Endodermal cell (in vitro differentiated cells): ENCODE results near the gene TBC1D1. TPM values are rescaled to one million over a fixed set of nuclear protein-coding genes. Genes with fewer than 3 reads are reported as not detected.

Experiments
- DNase-seq: peaks from one replicate; pipeline ENCODE4 v3.0.0-alpha.2; 2017
- H3K27ac ChIP-seq: 2 replicates; pipeline ENCODE4 v1.5.1; 2013; ENCODE audit warnings: mild to moderate bottlenecking, low read depth, low read length, moderate library complexity
- H3K27me3 ChIP-seq: 2 replicates; pipeline ENCODE4 v1.6.1; 2013; ENCODE audit warnings: mild to moderate bottlenecking, low read length, moderate library complexity; ENCODE audit not compliant: insufficient read depth, control insufficient read depth, poor library complexity, severe bottlenecking
- H3K36me3 ChIP-seq: 2 replicates; pipeline ENCODE4 v1.7.0; 2013; ENCODE audit warnings: mild to moderate bottlenecking, low read length, moderate library complexity; ENCODE audit not compliant: control insufficient read depth, insufficient read depth
- H3K4me1 ChIP-seq: one replicate; pipeline ENCODE4 v1.7.0; 2013; ENCODE audit warnings: low read length; ENCODE audit not compliant: control insufficient read depth, insufficient read depth
- H3K4me3 ChIP-seq: 2 replicates; pipeline ENCODE4 v1.5.1; 2013; ENCODE audit warnings: mild to moderate bottlenecking, low read length, moderate library complexity
- H3K9ac ChIP-seq: 2 replicates; pipeline ENCODE4 v1.6.1; 2013; ENCODE audit warnings: mild to moderate bottlenecking, low read length, moderate library complexity; ENCODE audit not compliant: poor library complexity, severe bottlenecking; ENCODE audit errors: extremely low read depth
- H3K9me3 ChIP-seq: 2 replicates; pipeline ENCODE4 v1.6.1; 2013; ENCODE audit warnings: mild to moderate bottlenecking, low read length, moderate library complexity; ENCODE audit not compliant: control insufficient read depth
- H3K27ac Mint-ChIP-seq: 2 replicates; pipeline ENCODE4 v1.8.0; 2020; ENCODE audit warnings: mixed read lengths
- H3K27me3 Mint-ChIP-seq: 2 replicates; pipeline ENCODE4 v1.8.0; 2021; ENCODE audit warnings: mild to moderate bottlenecking, mixed read lengths; ENCODE audit not compliant: insufficient read depth
- H3K36me3 Mint-ChIP-seq: 2 replicates; pipeline ENCODE4 v1.8.0; 2020; ENCODE audit warnings: low read depth, mixed read lengths
- H3K4me1 Mint-ChIP-seq: 2 replicates; pipeline ENCODE4 v1.8.0; 2020; ENCODE audit warnings: mixed read lengths
- H3K4me3 Mint-ChIP-seq: 2 replicates; pipeline ENCODE4 v1.8.0; 2020; ENCODE audit warnings: mild to moderate bottlenecking, moderate library complexity, mixed read lengths
- H3K9me3 Mint-ChIP-seq: 2 replicates; pipeline ENCODE4 v1.8.0; 2020; ENCODE audit warnings: mild to moderate bottlenecking, mixed read lengths
- WGBS, 2 experiments: methylation state at CpG; one replicate each; pipeline versions ENCODE4 v1.1.5 to v1.1.7; 2013; ENCODE audit warnings: missing lambda C conversion rate in 2 of 2, mixed read lengths in 1 of 2; ENCODE audit not compliant: insufficient coverage in 1 of 2, insufficient read length in 1 of 2; 5-methylcytosine and 5-hydroxymethylcytosine counted together
- total RNA-seq, 2 donors: library from RNA; stranded (reverse); fragmentation: NEBNext Ultra II Directional in 1 of 2; extraction: Animal tissue kit (Norgen Biotek cat#: 25700) in 1 of 2; gene quantifications; 2 replicates in 1 of 2; 3 replicates in 1 of 2; pipeline ENCODE4 v1.2.1, GENCODE V29; 2021
- TF ChIP-seq, protein P1 (sequence below): fragments of 200-600 bp; sonication (generic); conservative IDR thresholded peaks from 2 replicates; pipeline ENCODE4 v1.5.0; 2021; ENCODE audit warnings: antibody characterized with exemption, mild to moderate bottlenecking

TBC1D1 gene
- total RNA-seq, 2 donors from 2014 or later = 110 to 122 TPM

DNA sequence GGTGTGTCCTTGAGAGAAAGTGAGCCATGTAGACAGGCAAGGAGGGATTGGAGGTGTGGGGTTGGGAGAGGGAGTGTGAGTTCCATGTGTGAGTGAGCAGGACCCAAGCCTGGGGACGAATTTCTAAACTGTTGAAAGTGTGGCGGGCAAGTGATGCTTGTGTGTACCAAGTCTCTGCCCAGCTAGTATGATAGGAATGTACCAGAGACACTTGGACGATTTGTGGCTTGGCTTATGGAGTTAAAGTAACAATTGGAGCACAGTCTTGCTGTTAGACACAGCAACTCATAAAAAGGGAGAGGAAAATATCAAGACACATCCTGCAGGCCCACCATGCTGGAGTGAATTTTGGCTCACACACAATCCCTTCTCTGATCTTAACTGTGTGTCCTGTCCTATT lies 77.9 kb downstream of the TBC1D1 start:
- Mint-ChIP-seq H3K4me3 (no peak overlapping the region), H3K4me1 (no peaks in the 10 kb centered on the region), H3K36me3 (no peaks in the 10 kb centered on the region), H3K27me3 (no peaks in the 10 kb centered on the region), H3K9me3 (peaks cover 2% of the 10 kb centered on the region), H3K27ac (no peak overlapping the region)
- Histone ChIP-seq H3K4me3 (no peak overlapping the region), H3K27me3 (no peaks in the 10 kb centered on the region), H3K27ac (no peak overlapping the region), H3K9ac (no peak overlapping the region), H3K9me3 (no peaks in the 10 kb centered on the region), H3K4me1 (no peaks in the 10 kb centered on the region), H3K36me3 (no peaks in the 10 kb centered on the region)
- TF ChIP-seq, protein P1, sequence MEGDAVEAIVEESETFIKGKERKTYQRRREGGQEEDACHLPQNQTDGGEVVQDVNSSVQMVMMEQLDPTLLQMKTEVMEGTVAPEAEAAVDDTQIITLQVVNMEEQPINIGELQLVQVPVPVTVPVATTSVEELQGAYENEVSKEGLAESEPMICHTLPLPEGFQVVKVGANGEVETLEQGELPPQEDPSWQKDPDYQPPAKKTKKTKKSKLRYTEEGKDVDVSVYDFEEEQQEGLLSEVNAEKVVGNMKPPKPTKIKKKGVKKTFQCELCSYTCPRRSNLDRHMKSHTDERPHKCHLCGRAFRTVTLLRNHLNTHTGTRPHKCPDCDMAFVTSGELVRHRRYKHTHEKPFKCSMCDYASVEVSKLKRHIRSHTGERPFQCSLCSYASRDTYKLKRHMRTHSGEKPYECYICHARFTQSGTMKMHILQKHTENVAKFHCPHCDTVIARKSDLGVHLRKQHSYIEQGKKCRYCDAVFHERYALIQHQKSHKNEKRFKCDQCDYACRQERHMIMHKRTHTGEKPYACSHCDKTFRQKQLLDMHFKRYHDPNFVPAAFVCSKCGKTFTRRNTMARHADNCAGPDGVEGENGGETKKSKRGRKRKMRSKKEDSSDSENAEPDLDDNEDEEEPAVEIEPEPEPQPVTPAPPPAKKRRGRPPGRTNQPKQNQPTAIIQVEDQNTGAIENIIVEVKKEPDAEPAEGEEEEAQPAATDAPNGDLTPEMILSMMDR = no peak
- WGBS, 2 experiments = 85 to 86% methylated on average over 3 of the region's 3 CpGs
- DNase-seq = no peak

DNA sequence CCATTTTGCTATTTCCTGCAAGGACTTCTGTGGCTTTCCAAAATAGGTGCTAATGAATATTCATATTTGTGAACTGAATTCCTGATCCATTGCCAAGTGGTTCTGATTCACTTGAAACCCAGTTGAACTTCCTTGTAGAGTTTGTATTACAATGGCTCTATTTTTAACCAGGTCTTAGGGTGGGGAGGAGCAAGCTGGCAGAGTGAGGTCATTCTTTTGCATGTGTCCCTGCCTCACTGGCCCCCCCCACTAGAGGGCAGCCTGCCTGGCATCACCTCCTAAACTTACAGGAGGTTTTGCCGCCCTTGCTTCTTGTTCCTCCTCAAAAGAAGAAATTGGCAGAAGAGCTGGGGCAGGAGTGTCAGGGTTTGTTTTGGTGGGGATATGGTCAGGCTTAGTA lies 79.8 kb downstream of the TBC1D1 start:
- TF ChIP-seq, protein P1 = peak; percentile 56
- H3K27ac ChIP-seq = no peak overlapping the region
- H3K9ac ChIP-seq = no peak overlapping the region
- H3K27me3 ChIP-seq = no peaks in the 10 kb centered on the region
- DNase-seq = peak; percentile 70
- H3K4me1 ChIP-seq = no peaks in the 10 kb centered on the region
- Mint-ChIP-seq H3K27me3 (no peaks in the 10 kb centered on the region), H3K9me3 (peaks cover 9% of the 10 kb centered on the region), H3K4me3 (no peak overlapping the region), H3K27ac (no peak overlapping the region), H3K36me3 (no peaks in the 10 kb centered on the region), H3K4me1 (no peaks in the 10 kb centered on the region)
- WGBS, 2 experiments = 94 to 100% methylated on average over 1 of the region's 1 CpG
- H3K4me3 ChIP-seq = no peak overlapping the region
- no peaks in the 10 kb centered on the region for H3K36me3 ChIP-seq
- H3K9me3 ChIP-seq = no peaks in the 10 kb centered on the region

DNA sequence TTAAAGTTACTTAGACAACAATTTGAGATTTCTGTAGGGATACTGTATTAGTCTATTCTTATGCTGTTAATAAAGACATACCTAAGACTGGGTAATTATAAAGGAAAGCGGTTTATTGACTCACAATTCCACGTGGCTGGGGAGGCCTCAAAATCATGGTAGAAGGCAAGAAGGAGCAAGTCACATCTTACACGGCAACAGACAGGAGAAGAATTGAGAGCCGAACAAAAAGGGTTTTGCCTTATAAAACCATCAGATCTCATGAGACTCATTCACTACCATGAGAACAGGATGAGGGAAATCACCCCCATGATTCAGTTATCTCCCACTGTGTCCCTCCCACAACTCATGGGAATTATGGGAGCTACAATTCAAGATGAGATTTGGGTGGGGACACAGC lies 80.3 kb downstream of the TBC1D1 start:
- Histone ChIP-seq H3K9ac (no peak overlapping the region), H3K9me3 (no peaks in the 10 kb centered on the region), H3K4me3 (no peak overlapping the region), H3K4me1 (no peaks in the 10 kb centered on the region), H3K27ac (no peak overlapping the region), H3K27me3 (no peaks in the 10 kb centered on the region), H3K36me3 (no peaks in the 10 kb centered on the region)
- WGBS, 2 experiments = 93 to 96% methylated on average over 4 of the region's 4 CpGs
- no peak overlapping the region for H3K4me3 Mint-ChIP-seq
- no peaks in the 10 kb centered on the region for H3K36me3 Mint-ChIP-seq
- H3K27me3 Mint-ChIP-seq = no peaks in the 10 kb centered on the region
- H3K9me3 Mint-ChIP-seq = peaks cover 9% of the 10 kb centered on the region
- no peak overlapping the region for H3K27ac Mint-ChIP-seq
- DNase-seq = no peak
- peaks cover under 1% of the 10 kb centered on the region for H3K4me1 Mint-ChIP-seq
- TF ChIP-seq, protein P1 = no peak
